OCI-LY1 (cell line): ENCODE measurements around the gene MN1.

Experiments
- H2AFZ ChIP-seq: fragments of 200-600 bp; sonication (generic), shearing (Covaris generic); 2 replicates; pipeline ENCODE4 v1.6.0; 2014; ENCODE audit warnings: antibody characterized with exemption, mild to moderate bottlenecking, low read length
- H3F3A ChIP-seq: fragments of 200-600 bp; sonication (generic), shearing (Covaris generic); 2 replicates; pipeline ENCODE4 v1.6.0; 2014; ENCODE audit warnings: mild to moderate bottlenecking, antibody characterized with exemption, low read length, moderate library complexity; ENCODE audit not compliant: insufficient read depth
- H3K27ac ChIP-seq: fragments of 200-600 bp; sonication (generic); 2 replicates; pipeline ENCODE4 v1.5.1; 2014; ENCODE audit warnings: low read length, mixed run types, mild to moderate bottlenecking, low read depth; ENCODE audit not compliant: poor library complexity, severe bottlenecking
- H3K27me3 ChIP-seq: fragments of 200-600 bp; sonication (generic); 2 replicates; pipeline ENCODE4 v1.6.0; 2014; ENCODE audit warnings: antibody characterized with exemption, mild to moderate bottlenecking, low read length, moderate library complexity; ENCODE audit not compliant: insufficient read depth
- H3K36me3 ChIP-seq: fragments of 200-600 bp; sonication (generic); 2 replicates; pipeline ENCODE4 v1.6.1; 2014; ENCODE audit warnings: mild to moderate bottlenecking, antibody characterized with exemption, low read length, moderate library complexity, mixed read lengths; ENCODE audit not compliant: insufficient read depth
- H3K4me1 ChIP-seq: fragments of 200-600 bp; sonication (generic); 2 replicates; pipeline ENCODE4 v1.5.1; 2014; ENCODE audit warnings: mild to moderate bottlenecking, low read length, moderate library complexity; ENCODE audit not compliant: insufficient read depth, severe bottlenecking
- H3K4me2 ChIP-seq: fragments of 200-600 bp; sonication (generic), shearing (Covaris generic); 2 replicates; pipeline ENCODE4 v1.6.1; 2014; ENCODE audit warnings: low read length
- H3K4me3 ChIP-seq: fragments of 200-600 bp; sonication (generic); 2 replicates; pipeline ENCODE4 v1.5.1; 2014; ENCODE audit warnings: low read length, low read depth, mild to moderate bottlenecking, mixed read lengths; ENCODE audit not compliant: poor library complexity, severe bottlenecking
- H3K79me2 ChIP-seq: fragments of 200-600 bp; shearing (Covaris generic); 2 replicates; pipeline ENCODE4 v1.6.1; 2016; ENCODE audit warnings: mixed run types, low read length, mixed read lengths; ENCODE audit not compliant: insufficient read depth
- H3K9ac ChIP-seq: fragments of 200-600 bp; sonication (generic), shearing (Covaris generic); 2 replicates; pipeline ENCODE4 v1.6.1; 2014; ENCODE audit warnings: mild to moderate bottlenecking, low read length, mixed read lengths
- H3K9me2 ChIP-seq: fragments of 200-600 bp; sonication (generic), shearing (Covaris generic); 2 replicates; pipeline ENCODE4 v1.6.1; 2014; ENCODE audit warnings: low read depth, mild to moderate bottlenecking, low read length, mixed read lengths
- H3K9me3 ChIP-seq: fragments of 200-600 bp; shearing (Covaris generic); 2 replicates; pipeline ENCODE4 v1.6.1; 2014; ENCODE audit warnings: low read length, mixed read lengths
- H4K20me1 ChIP-seq: fragments of 200-600 bp; sonication (generic), shearing (Covaris generic); 2 replicates; pipeline ENCODE4 v1.6.0; 2016; ENCODE audit warnings: mild to moderate bottlenecking, low read length; ENCODE audit not compliant: insufficient read depth
- EZH2 ChIP-seq: fragments of 200-600 bp; sonication (generic), shearing (Covaris generic); IDR thresholded peaks from 2 replicates; pipeline ENCODE4 v1.8.0; 2017; ENCODE audit warnings: borderline replicate concordance, mixed run types, mild to moderate bottlenecking, antibody characterized with exemption, low read length, moderate library complexity, mixed read lengths
- TF ChIP-seq, protein P1 (sequence below): fragments of 200-600 bp; sonication (generic), shearing (Covaris generic); IDR thresholded peaks from 2 replicates; pipeline ENCODE4 v1.5.1; 2017; ENCODE audit warnings: mild to moderate bottlenecking, antibody characterized with exemption, low read length, moderate library complexity, mixed read lengths

Gene MN1

GRCh38 chr22:27791159-27791858 is 10.2 kb downstream of the MN1 start:
- Histone ChIP-seq H3K9me3 (no peaks in the 10 kb centered on the region), H3K4me1 (no peaks in the 10 kb centered on the region), H4K20me1 (no peaks in the 10 kb centered on the region), H3K9ac (no peak overlapping the region), H3K27me3 (no peaks in the 10 kb centered on the region), H3K9me2 (no peaks in the 10 kb centered on the region), H3F3A (no peaks in the 10 kb centered on the region), H2AFZ (no peak overlapping the region), H3K36me3 (no peaks in the 10 kb centered on the region), H3K4me3 (no peak overlapping the region), H3K4me2 (no peak overlapping the region), H3K79me2 (no peaks in the 10 kb centered on the region), H3K27ac (no peak overlapping the region)
- no peak for TF ChIP-seq EZH2
- TF ChIP-seq, protein P1, sequence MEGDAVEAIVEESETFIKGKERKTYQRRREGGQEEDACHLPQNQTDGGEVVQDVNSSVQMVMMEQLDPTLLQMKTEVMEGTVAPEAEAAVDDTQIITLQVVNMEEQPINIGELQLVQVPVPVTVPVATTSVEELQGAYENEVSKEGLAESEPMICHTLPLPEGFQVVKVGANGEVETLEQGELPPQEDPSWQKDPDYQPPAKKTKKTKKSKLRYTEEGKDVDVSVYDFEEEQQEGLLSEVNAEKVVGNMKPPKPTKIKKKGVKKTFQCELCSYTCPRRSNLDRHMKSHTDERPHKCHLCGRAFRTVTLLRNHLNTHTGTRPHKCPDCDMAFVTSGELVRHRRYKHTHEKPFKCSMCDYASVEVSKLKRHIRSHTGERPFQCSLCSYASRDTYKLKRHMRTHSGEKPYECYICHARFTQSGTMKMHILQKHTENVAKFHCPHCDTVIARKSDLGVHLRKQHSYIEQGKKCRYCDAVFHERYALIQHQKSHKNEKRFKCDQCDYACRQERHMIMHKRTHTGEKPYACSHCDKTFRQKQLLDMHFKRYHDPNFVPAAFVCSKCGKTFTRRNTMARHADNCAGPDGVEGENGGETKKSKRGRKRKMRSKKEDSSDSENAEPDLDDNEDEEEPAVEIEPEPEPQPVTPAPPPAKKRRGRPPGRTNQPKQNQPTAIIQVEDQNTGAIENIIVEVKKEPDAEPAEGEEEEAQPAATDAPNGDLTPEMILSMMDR, result no peak

DNA sequence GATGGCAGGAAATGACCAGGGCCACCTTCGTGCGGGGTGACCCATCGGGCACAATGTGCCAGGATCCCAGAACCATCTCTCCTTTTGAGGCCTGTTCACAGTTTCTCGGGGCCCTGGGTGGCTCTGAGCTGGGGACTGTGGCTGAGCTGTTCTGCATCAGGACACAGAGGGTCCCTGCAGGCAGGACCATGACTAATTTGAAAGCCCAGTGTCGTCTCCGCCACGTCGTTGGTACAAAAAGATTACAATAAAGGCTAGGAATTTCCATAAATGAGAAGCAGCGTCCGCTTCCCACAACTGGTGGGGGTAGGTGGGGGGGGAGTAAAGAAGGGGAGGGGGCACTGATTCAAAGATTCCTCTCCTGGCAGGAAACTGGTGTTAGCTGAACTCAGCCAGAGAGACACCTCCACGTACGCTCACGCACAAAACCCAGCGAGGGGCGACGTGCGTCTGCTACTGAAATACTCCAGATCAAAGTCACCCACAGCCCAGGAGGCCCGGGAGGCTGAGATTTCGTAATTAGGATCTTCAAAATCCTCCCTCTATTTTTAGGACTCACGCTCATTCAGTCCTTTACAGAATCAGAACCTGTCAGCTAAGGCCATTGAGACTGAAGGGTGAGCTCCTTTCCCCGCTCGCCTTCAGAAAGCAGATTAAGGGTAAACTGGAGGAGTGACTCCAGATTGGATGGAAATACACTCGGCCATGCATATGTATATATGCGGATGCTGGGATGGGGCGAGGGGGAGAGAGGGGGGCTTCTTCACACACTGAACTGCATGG is 11.0 kb downstream of the MN1 start:
- no peak overlapping the region for H3K4me2 ChIP-seq
- H3K9me2 ChIP-seq, result no peaks in the 10 kb centered on the region
- H3K27ac ChIP-seq, result no peak overlapping the region
- TF ChIP-seq EZH2, result no peak
- TF ChIP-seq, protein P1, result no peak
- no peak overlapping the region for H3K9ac ChIP-seq
- H3F3A ChIP-seq, result no peaks in the 10 kb centered on the region
- no peaks in the 10 kb centered on the region for H3K79me2 ChIP-seq
- no peaks in the 10 kb centered on the region for H3K27me3 ChIP-seq
- no peaks in the 10 kb centered on the region for H4K20me1 ChIP-seq
- no peak overlapping the region for H3K4me3 ChIP-seq
- H3K4me1 ChIP-seq, result no peaks in the 10 kb centered on the region
- H3K36me3 ChIP-seq, result no peaks in the 10 kb centered on the region
- no peaks in the 10 kb centered on the region for H3K9me3 ChIP-seq
- H2AFZ ChIP-seq, result no peak overlapping the region

GRCh38 chr22:27788500-27789288 is 12.9 kb downstream of the MN1 start:
- no peaks in the 10 kb centered on the region for H3K4me1 ChIP-seq

More at GRCh38 chr22:27788500-27789288, 12.9 kb downstream of the MN1 start:
- Histone ChIP-seq H3K9me3 (no peaks in the 10 kb centered on the region), H3F3A (no peaks in the 10 kb centered on the region), H3K9me2 (no peaks in the 10 kb centered on the region), H3K27me3 (no peaks in the 10 kb centered on the region), H3K4me3 (no peak overlapping the region), H3K27ac (no peak overlapping the region), H4K20me1 (no peaks in the 10 kb centered on the region), H3K9ac (no peak overlapping the region), H3K79me2 (no peaks in the 10 kb centered on the region), H3K36me3 (no peaks in the 10 kb centered on the region), H2AFZ (no peak overlapping the region), H3K4me2 (no peak overlapping the region)
- TF ChIP-seq, protein P1, result no peak
- TF ChIP-seq EZH2, result no peak
